HepG2 (cell line): Measurements from ENCODE around the gene SLC6A6. TPM values are rescaled to one million over a fixed set of nuclear protein-coding genes. Genes with fewer than 3 reads are reported as not detected.

Experiments
- ATAC-seq: fragments of 200-7000 bp; cut with Tn5 transposase; 3 replicates; pipeline ENCODE4 v1.9.1; 2020; ENCODE audit warnings: mild to moderate bottlenecking, moderate library complexity
- BruUV-seq: library from RNA; stranded (reverse); fragments of 400-500 nt; replicated peaks from 2 replicates; lab custom pipeline; 2021; lab: Mats Ljungman, UMichigan
- CTCF ChIA-PET: fragments of 300-600 bp; formaldehyde crosslinking; extraction: SDS; loops from one replicate; lab custom pipeline; 2021; ENCODE audit warnings: low total read pairs, inconsistent platforms, low intra/inter-chr PET ratio; lab: Yijun Ruan, JAX
- POLR2A ChIA-PET: fragments of 350-600 bp; sonication (Branson Sonifier 250); formaldehyde crosslinking; loops from one replicate; lab custom pipeline; 2020; ENCODE audit warnings: antibody characterized with exemption, inconsistent platforms; lab: Yijun Ruan, JAX
- DNase-seq: peaks from one replicate; pipeline ENCODE4 v3.0.0-alpha.2; 2015; ENCODE audit warnings: low spot score
- FAIRE-seq: peaks from 3 replicates; lab custom pipeline; 2011; peaks lifted over from hg19 to GRCh38; lab: Jason Lieb, UNC
- H2AFZ ChIP-seq: one replicate; pipeline ENCODE4 v1.6.1; 2011; ENCODE audit warnings: low read length, inconsistent platforms
- H3K27ac ChIP-seq: fragments of 300-600 bp; 3 replicates; pipeline ENCODE4 v1.8.0; 2011; ENCODE audit warnings: mixed run types, mild to moderate bottlenecking, mixed read lengths, low read length, inconsistent platforms; ENCODE audit not compliant: insufficient read depth; ENCODE audit errors: extremely low read length
- H3K27me3 ChIP-seq, 2 experiments: fragments of 200-600 bp in 1 of 2; 2 replicates in 1 of 2; 3 replicates in 1 of 2; pipeline versions ENCODE4 v1.6.0 to v1.8.0; 2011; ENCODE audit warnings: low read length in 2 of 2, mild to moderate bottlenecking in 2 of 2, moderate library complexity in 2 of 2, inconsistent platforms in 1 of 2; ENCODE audit not compliant: insufficient read depth in 2 of 2, control insufficient read depth in 1 of 2
- H3K36me3 ChIP-seq, 2 experiments: fragments of 200-600 bp in 1 of 2; replicated peaks in 1 of 2; 2 replicates in 1 of 2; 3 replicates in 1 of 2; pipeline versions ENCODE4 v1.5.1 to v1.8.0; 2011; ENCODE audit warnings: low read length in 2 of 2, inconsistent platforms in 1 of 2; ENCODE audit not compliant: insufficient read depth in 2 of 2, control insufficient read depth in 1 of 2
- H3K4me1 ChIP-seq: 2 replicates; pipeline ENCODE4 v1.5.1; 2012; ENCODE audit warnings: low read length, inconsistent platforms; ENCODE audit not compliant: insufficient read depth
- H3K4me2 ChIP-seq: 2 replicates; pipeline ENCODE4 v1.6.0; 2011; ENCODE audit warnings: low read depth, low read length, inconsistent platforms
- H3K4me3 ChIP-seq, 3 experiments: fragments of 200-600 bp in 1 of 3; sonication (generic), shearing (Covaris generic) in 1 of 3; replicated peaks in 1 of 3; 2 replicates each; pipeline ENCODE4 v1.5.1; 2011 to 2016; ENCODE audit warnings: low read length in 3 of 3, inconsistent platforms in 2 of 3, low read depth in 2 of 3, mild to moderate bottlenecking in 2 of 3, control low read depth in 1 of 3, mixed read lengths in 1 of 3; ENCODE audit not compliant: insufficient read depth in 1 of 3
- H3K79me2 ChIP-seq: one replicate; pipeline ENCODE4 v1.6.1; 2011; ENCODE audit warnings: low read length, inconsistent platforms; ENCODE audit not compliant: insufficient read depth
- H3K9ac ChIP-seq: 2 replicates; pipeline ENCODE4 v1.6.0; 2011; ENCODE audit warnings: mild to moderate bottlenecking, low read depth, low read length, inconsistent platforms; ENCODE audit not compliant: insufficient read depth
- H3K9me3 ChIP-seq: 2 replicates; pipeline ENCODE4 v1.5.1; 2012; ENCODE audit warnings: mild to moderate bottlenecking, low read length
- H4K20me1 ChIP-seq: 2 replicates; pipeline ENCODE4 v1.6.0; 2011; ENCODE audit warnings: inconsistent platforms, mild to moderate bottlenecking, low read length, moderate library complexity; ENCODE audit not compliant: insufficient read depth
- ATAD3A ChIP-seq: sonication (generic); formaldehyde crosslinking; IDR thresholded peaks from 2 replicates; pipeline ENCODE4 v1.4.0; 2020; ENCODE audit warnings: missing genetic modification reagents
- DMTF1 ChIP-seq: sonication (generic); formaldehyde crosslinking; IDR thresholded peaks from 2 replicates; pipeline ENCODE4 v1.4.0; 2020; ENCODE audit warnings: mild to moderate bottlenecking, missing genetic modification reagents
- HINFP ChIP-seq: sonication (generic); formaldehyde crosslinking; IDR thresholded peaks from 2 replicates; pipeline ENCODE4 v1.4.0; 2020; ENCODE audit warnings: low read depth, mild to moderate bottlenecking, missing genetic modification reagents
- NR2F6 ChIP-seq, 2 experiments: IDR thresholded peaks; 2 replicates each; pipeline ENCODE4 v1.6.1; 2016; ENCODE audit warnings: antibody characterized with exemption in 1 of 2, mild to moderate bottlenecking in 1 of 2
- PCBP2 ChIP-seq: fragments of 200-400 bp; formaldehyde crosslinking; optimal IDR thresholded peaks from 2 replicates; pipeline ENCODE3; 2018; ENCODE audit warnings: low read length, low read depth; ENCODE audit not compliant: poor library complexity, severe bottlenecking
- WIZ ChIP-seq: sonication (generic); formaldehyde crosslinking; IDR thresholded peaks from 2 replicates; pipeline ENCODE4 v1.5.1; 2020; ENCODE audit warnings: mild to moderate bottlenecking, missing genetic modification reagents
- ZMYM3 ChIP-seq: sonication (generic); formaldehyde crosslinking; IDR thresholded peaks from 2 replicates; pipeline ENCODE4 v1.5.1; 2020; ENCODE audit warnings: mild to moderate bottlenecking, missing genetic modification reagents
- ZNF256 ChIP-seq: sonication (generic); formaldehyde crosslinking; conservative IDR thresholded peaks from 2 replicates; pipeline ENCODE4 v1.4.0; 2020; ENCODE audit warnings: missing genetic modification reagents
- ZNF343 ChIP-seq: sonication (generic); formaldehyde crosslinking; IDR thresholded peaks from 2 replicates; pipeline ENCODE4 v1.4.0; 2020; ENCODE audit warnings: mild to moderate bottlenecking, missing genetic modification reagents
- ZNF567 ChIP-seq: sonication (generic); formaldehyde crosslinking; IDR thresholded peaks from 2 replicates; pipeline ENCODE4 v1.8.1; 2023; ENCODE audit warnings: mild to moderate bottlenecking, missing genetic modification reagents, borderline replicate concordance
- ZNF629 ChIP-seq: sonication (generic); formaldehyde crosslinking; conservative IDR thresholded peaks from 2 replicates; pipeline ENCODE4 v1.5.0; 2020; ENCODE audit warnings: missing genetic modification reagents
- ZNF768 ChIP-seq: sonication (generic); formaldehyde crosslinking; IDR thresholded peaks from 2 replicates; pipeline ENCODE4 v1.4.0; 2020; ENCODE audit warnings: missing genetic modification reagents
- WGBS: methylation state at CpG from one replicate; pipeline ENCODE4 v1.1.6; 2017; ENCODE audit warnings: low lambda C conversion rate; 5-methylcytosine and 5-hydroxymethylcytosine counted together
- in situ Hi-C: cut with HindIII; loops from 2 replicates; pipeline ENCODE4 v1.10.0; 2017; ENCODE audit warnings: low pct_unique_long_range_greater_than_20kb; ENCODE audit not compliant: extremely low pct_ligation_motif_present
- intact Hi-C: fragments of 100-400 bp; cut with micrococcal nuclease; formaldehyde crosslinking; loops from one replicate; pipeline ENCODE4 v1.10.0; 2022; ENCODE audit not compliant: unreplicated experiment
- polyA plus RNA-seq, 8 experiments: library from polyadenylated mRNA; depleted of rRNA in 3 of 8; stranded (reverse) in 7 of 8; unstranded in 1 of 8; fragments of >200 nt; fragmentation: Illumina TruSeq in 4 of 8; extraction: Trizol in 4 of 8; gene quantifications; 2 replicates each; pipeline versions ENCODE4 v1.2.1 to v1.2.3, GENCODE V29; 2011 to 2016; ENCODE audit warnings: low read depth in 4 of 8, missing spikeins in 1 of 8, mixed read lengths in 1 of 8; ENCODE audit not compliant: insufficient read depth in 1 of 8
- total RNA-seq, 5 experiments: library from RNA; depleted of rRNA; stranded (reverse); fragments of >200 nt; fragmentation: Illumina TruSeq; extraction: Trizol; gene quantifications; 2 replicates each; pipeline ENCODE4 v1.2.3, GENCODE V29; 2016; ENCODE audit warnings: low read depth in 1 of 5
- TF ChIP-seq, protein P1 (sequence below): sonication (generic); formaldehyde crosslinking; conservative IDR thresholded peaks from 2 replicates; pipeline ENCODE4 v1.8.0; 2022; ENCODE audit warnings: missing genetic modification reagents
- TF ChIP-seq, protein P2 (sequence below): sonication (generic); formaldehyde crosslinking; conservative IDR thresholded peaks from 2 replicates; pipeline ENCODE4 v1.8.1; 2023; ENCODE audit warnings: missing genetic modification reagents

SLC6A6 gene
- total and polyA plus RNA-seq, 2 of the 13 experiments (the other 11 are each of a cell fraction or from before 2014, with no cell fraction given) = 14.1 to 20.7 TPM

DNA sequence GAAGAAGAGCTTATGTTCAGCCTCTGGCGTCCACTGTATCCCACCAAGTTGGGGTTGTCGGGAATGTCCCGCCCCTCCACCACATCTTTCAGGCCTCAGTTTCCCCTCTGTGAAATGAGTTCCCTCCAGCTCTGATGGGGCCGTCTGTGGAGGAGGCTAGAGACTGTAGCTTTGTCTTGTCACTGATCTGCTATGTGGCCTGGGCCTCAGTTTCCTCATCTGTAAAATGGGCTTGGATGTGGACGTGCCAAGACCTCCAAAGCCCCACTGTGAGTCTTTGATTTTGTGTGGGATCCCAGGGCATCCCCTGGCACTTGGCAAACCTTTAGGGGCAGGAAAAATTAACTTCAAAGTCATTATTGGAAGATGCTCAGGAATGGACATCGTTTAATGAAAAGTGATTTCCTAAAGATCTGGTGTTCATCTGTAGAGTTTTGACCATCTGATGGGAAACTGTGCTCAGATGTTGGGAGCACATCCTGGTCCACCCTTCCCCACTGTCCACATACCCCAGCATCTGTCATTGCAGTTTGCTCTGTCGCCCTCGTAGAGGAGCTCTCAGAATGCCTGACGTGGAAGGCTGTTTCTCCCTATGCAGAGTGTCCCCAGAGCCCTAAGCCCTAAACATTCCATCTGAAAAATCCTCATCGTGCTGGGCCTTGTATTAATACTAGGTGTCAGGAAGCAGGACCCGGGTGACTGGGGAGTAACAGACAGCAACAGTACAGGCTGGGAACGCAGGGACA, 28.5 kb downstream of the SLC6A6 start:
- Histone ChIP-seq H3K9me3 (no peaks in the 10 kb centered on the region), H3K79me2 (peaks cover 7% of the 10 kb centered on the region), H3K27me3 (no peaks in the 10 kb centered on the region), H3K27ac (peak overlapping the region; percentile 73), H3K4me1 (peaks cover 57% of the 10 kb centered on the region), H3K4me3 (0 out of 6 replicates have a peak overlapping the region, but pooled peaks of 1 of the 3 experiments have one; percentile 17), H3K4me2 (peak overlapping the region; percentile 65), H3K9ac (no peak overlapping the region), H3K36me3 (peaks cover 1 to 3% of the 10 kb centered on the region in 2 experiments; a peak in 3 of 5 replicates), H2AFZ (no peak overlapping the region), H4K20me1 (no peaks in the 10 kb centered on the region; the same call in 1 of the 2 replicates)
- 79% methylated on average over 10 of the region's 12 CpGs for WGBS
- BruUV-seq = no TSS peak
- TF ChIP-seq WIZ (CRISPR knock-in tag) (no peak), ZNF629 (CRISPR knock-in tag) (peak; percentile 93), DMTF1 (CRISPR knock-in tag) (no peak), ATAD3A (CRISPR knock-in tag) (no peak), PCBP2 (no peak), ZMYM3 (CRISPR knock-in tag) (peak; percentile 54; the same call in 1 of the 2 replicates), HINFP (CRISPR knock-in tag) (no peak), ZNF256 (CRISPR knock-in tag) (no peak), NR2F6 (IDR thresholded peaks at IDR 0.05) (no peak), NR2F6 (CRISPR knock-in tag; IDR thresholded peaks at IDR 0.05) (no peak), ZNF768 (CRISPR knock-in tag) (no peak), ZNF567 (CRISPR knock-in tag) (no peak), ZNF343 (CRISPR knock-in tag) (no peak)
- TF ChIP-seq, protein P1, sequence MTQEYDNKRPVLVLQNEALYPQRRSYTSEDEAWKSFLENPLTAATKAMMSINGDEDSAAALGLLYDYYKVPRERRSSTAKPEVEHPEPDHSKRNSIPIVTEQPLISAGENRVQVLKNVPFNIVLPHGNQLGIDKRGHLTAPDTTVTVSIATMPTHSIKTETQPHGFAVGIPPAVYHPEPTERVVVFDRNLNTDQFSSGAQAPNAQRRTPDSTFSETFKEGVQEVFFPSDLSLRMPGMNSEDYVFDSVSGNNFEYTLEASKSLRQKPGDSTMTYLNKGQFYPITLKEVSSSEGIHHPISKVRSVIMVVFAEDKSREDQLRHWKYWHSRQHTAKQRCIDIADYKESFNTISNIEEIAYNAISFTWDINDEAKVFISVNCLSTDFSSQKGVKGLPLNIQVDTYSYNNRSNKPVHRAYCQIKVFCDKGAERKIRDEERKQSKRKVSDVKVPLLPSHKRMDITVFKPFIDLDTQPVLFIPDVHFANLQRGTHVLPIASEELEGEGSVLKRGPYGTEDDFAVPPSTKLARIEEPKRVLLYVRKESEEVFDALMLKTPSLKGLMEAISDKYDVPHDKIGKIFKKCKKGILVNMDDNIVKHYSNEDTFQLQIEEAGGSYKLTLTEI (CRISPR knock-in tag) = no peak
- TF ChIP-seq, protein P2, sequence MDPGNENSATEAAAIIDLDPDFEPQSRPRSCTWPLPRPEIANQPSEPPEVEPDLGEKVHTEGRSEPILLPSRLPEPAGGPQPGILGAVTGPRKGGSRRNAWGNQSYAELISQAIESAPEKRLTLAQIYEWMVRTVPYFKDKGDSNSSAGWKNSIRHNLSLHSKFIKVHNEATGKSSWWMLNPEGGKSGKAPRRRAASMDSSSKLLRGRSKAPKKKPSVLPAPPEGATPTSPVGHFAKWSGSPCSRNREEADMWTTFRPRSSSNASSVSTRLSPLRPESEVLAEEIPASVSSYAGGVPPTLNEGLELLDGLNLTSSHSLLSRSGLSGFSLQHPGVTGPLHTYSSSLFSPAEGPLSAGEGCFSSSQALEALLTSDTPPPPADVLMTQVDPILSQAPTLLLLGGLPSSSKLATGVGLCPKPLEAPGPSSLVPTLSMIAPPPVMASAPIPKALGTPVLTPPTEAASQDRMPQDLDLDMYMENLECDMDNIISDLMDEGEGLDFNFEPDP (CRISPR knock-in tag) = no peak
- ChIA-PET POLR2A (interaction anchor here (1.5 to 2.1 kb wide), 3 partner anchors 13 to 28 kb away, joined by 4 to 7 read pairs (median 6); partner anchors contain the start of gene SLC6A6), CTCF (no interaction called here)
- intact Hi-C loops = loop anchor here (2.0 kb wide), 1 partner anchor 28 kb away; the partner anchor contains the start of gene SLC6A6
- FAIRE-seq = no peak
- in situ Hi-C loops = no loop called here
- no peak for ATAC-seq
- DNase-seq = no peak
